Fibroblast of lung (primary cell): Measurements from ENCODE around the gene POLQ. TPM values are rescaled to one million over a fixed set of nuclear protein-coding genes. Genes with fewer than 3 reads are reported as not detected.

Source experiments
- DNase-seq, 2 donors: peaks; one replicate each; pipeline versions ENCODE4 v3.0.0 to v3.0.0-alpha.2; 2010; ENCODE audit warnings: low read depth in 2 of 2
- H2AFZ ChIP-seq: 2 replicates; pipeline ENCODE4 v1.5.1; 2012; ENCODE audit warnings: low read length, control low read depth, inconsistent platforms
- H3K27ac ChIP-seq: 2 replicates; pipeline ENCODE4 v1.5.1; 2011; ENCODE audit warnings: low read length, control low read depth; ENCODE audit not compliant: insufficient read depth
- H3K27me3 ChIP-seq: 2 replicates; pipeline ENCODE4 v1.5.1; 2011; ENCODE audit warnings: mild to moderate bottlenecking, low read length; ENCODE audit not compliant: control insufficient read depth, insufficient read depth
- H3K36me3 ChIP-seq: 2 replicates; pipeline ENCODE4 v1.5.1; 2011; ENCODE audit warnings: low read length; ENCODE audit not compliant: control insufficient read depth, insufficient read depth
- H3K4me1 ChIP-seq: 2 replicates; pipeline ENCODE4 v1.5.1; 2011; ENCODE audit warnings: low read length; ENCODE audit not compliant: control insufficient read depth, insufficient read depth; ENCODE audit errors: extremely low read depth
- H3K4me2 ChIP-seq: 2 replicates; pipeline ENCODE4 v1.5.1; 2011; ENCODE audit warnings: low read length, control low read depth; ENCODE audit not compliant: insufficient read depth; ENCODE audit errors: extremely low read depth
- H3K4me3 ChIP-seq, 4 experiments: fragments of 200-600 bp in 1 of 4; sonication (generic) in 1 of 4; replicated peaks in 1 of 4; 2 replicates each; pipeline ENCODE4 v1.5.1; 2011 to 2016; ENCODE audit warnings: low read length in 4 of 4, low read depth in 3 of 4, mild to moderate bottlenecking in 3 of 4, control low read depth in 2 of 4, inconsistent platforms in 1 of 4, mixed read lengths in 1 of 4; ENCODE audit not compliant: insufficient read depth in 1 of 4; ENCODE audit errors: control extremely low read depth in 1 of 4
- H3K79me2 ChIP-seq: 2 replicates; pipeline ENCODE4 v1.5.1; 2012; ENCODE audit warnings: mild to moderate bottlenecking, low read length, inconsistent platforms; ENCODE audit not compliant: control insufficient read depth, insufficient read depth
- H3K9ac ChIP-seq: 2 replicates; pipeline ENCODE4 v1.5.1; 2011; ENCODE audit warnings: mild to moderate bottlenecking, low read length, control low read depth; ENCODE audit not compliant: insufficient read depth
- H3K9me3 ChIP-seq: 2 replicates; pipeline ENCODE4 v1.5.1; 2012; ENCODE audit warnings: low read depth, low read length; ENCODE audit not compliant: control insufficient read depth, insufficient read depth
- H4K20me1 ChIP-seq: 2 replicates; pipeline ENCODE4 v1.5.1; 2011; ENCODE audit warnings: low read length; ENCODE audit not compliant: control insufficient read depth, insufficient read depth; ENCODE audit errors: extremely low read depth
- CTCF ChIP-seq, 2 donors: IDR thresholded peaks in 1 of 2; conservative IDR thresholded peaks in 1 of 2; 1 replicate in 1 of 2; 2 replicates in 1 of 2; pipeline ENCODE4 v1.5.1; 2011 to 2012; ENCODE audit warnings: low read length in 2 of 2, control low read depth in 1 of 2, inconsistent platforms in 1 of 2, low read depth in 1 of 2, mild to moderate bottlenecking in 1 of 2
- EZH2 ChIP-seq: IDR thresholded peaks from 2 replicates; pipeline ENCODE4 v1.5.1; 2012; ENCODE audit warnings: low read length, control low read depth, mild to moderate bottlenecking; ENCODE audit errors: missing control alignments
- polyA plus RNA-seq, 2 donors: library from polyadenylated mRNA; depleted of rRNA in 1 of 2; stranded (reverse) in 1 of 2; unstranded in 1 of 2; fragments of >200 nt; gene quantifications; 2 replicates each; pipeline ENCODE4 v1.2.1, GENCODE V29; 2011 to 2012; ENCODE audit warnings: missing spikeins in 1 of 2
- total RNA-seq: library from RNA; depleted of rRNA; stranded (reverse); fragments of >200 nt; gene quantifications from 2 replicates; pipeline ENCODE4 v1.2.1, GENCODE V29; 2014

POLQ gene
- total and polyA plus RNA-seq, 2 donors (not counting 1 experiment from before 2014, with no cell fraction given): 1.1 to 4.1 TPM

GRCh38 chr3:121491683-121492320, 54.0 kb downstream of the POLQ start:
- DNase-seq: no peak
- TF ChIP-seq EZH2: no peak
- TF ChIP-seq CTCF (conservative IDR thresholded peaks at IDR 0.05 in 1 of 2, IDR thresholded peaks at IDR 0.05 in 1 of 2; ENCODE audit: low read depth in 1 of 2, low read length in 2 of 2): no peak

GRCh38 chr3:121490161-121490560, 55.6 kb downstream of the POLQ start:
- Histone ChIP-seq H3K79me2 (no peaks in the 10 kb centered on the region), H3K27me3 (no peaks in the 10 kb centered on the region), H2AFZ (no peak overlapping the region)

More at GRCh38 chr3:121491683-121492320, 54.0 kb downstream of the POLQ start:
- no peaks in the 10 kb centered on the region for H3K27me3 ChIP-seq
- no peaks in the 10 kb centered on the region for H3K36me3 ChIP-seq
- no peaks in the 10 kb centered on the region for H3K9me3 ChIP-seq
- no peak overlapping the region for H3K9ac ChIP-seq
- no peak overlapping the region for H3K4me3 ChIP-seq
- no peaks in the 10 kb centered on the region for H3K4me1 ChIP-seq
- H3K27ac ChIP-seq: no peak overlapping the region
- no peak overlapping the region for H2AFZ ChIP-seq
- no peaks in the 10 kb centered on the region for H3K79me2 ChIP-seq
- H4K20me1 ChIP-seq: no peaks in the 10 kb centered on the region
- H3K4me2 ChIP-seq: no peak overlapping the region

GRCh38 chr3:121488628-121489027, 57.2 kb downstream of the POLQ start:
- H2AFZ ChIP-seq: no peak overlapping the region
- H3K27me3 ChIP-seq: no peaks in the 10 kb centered on the region
- no peak for DNase-seq
- H3K4me1 ChIP-seq: no peaks in the 10 kb centered on the region
- no peak overlapping the region for H3K4me3 ChIP-seq
- H3K9me3 ChIP-seq: no peaks in the 10 kb centered on the region
- no peak overlapping the region for H3K4me2 ChIP-seq
- H3K27ac ChIP-seq: no peak overlapping the region
- TF ChIP-seq EZH2: no peak
- TF ChIP-seq CTCF (conservative IDR thresholded peaks at IDR 0.05 in 1 of 2, IDR thresholded peaks at IDR 0.05 in 1 of 2; ENCODE audit: low read depth in 1 of 2, low read length in 2 of 2): no peak
- H4K20me1 ChIP-seq: no peaks in the 10 kb centered on the region
- no peaks in the 10 kb centered on the region for H3K79me2 ChIP-seq
- H3K36me3 ChIP-seq: no peaks in the 10 kb centered on the region
- H3K9ac ChIP-seq: no peak overlapping the region

More at GRCh38 chr3:121490161-121490560, 55.6 kb downstream of the POLQ start:
- no peaks in the 10 kb centered on the region for H4K20me1 ChIP-seq
- H3K4me3 ChIP-seq: no peak overlapping the region
- H3K27ac ChIP-seq: no peak overlapping the region
- H3K9ac ChIP-seq: no peak overlapping the region
- TF ChIP-seq CTCF (conservative IDR thresholded peaks at IDR 0.05 in 1 of 2, IDR thresholded peaks at IDR 0.05 in 1 of 2; ENCODE audit: low read depth in 1 of 2, low read length in 2 of 2) (no peak), EZH2 (no peak)
- no peak for DNase-seq
- no peaks in the 10 kb centered on the region for H3K4me1 ChIP-seq
- H3K36me3 ChIP-seq: no peaks in the 10 kb centered on the region
- H3K9me3 ChIP-seq: no peaks in the 10 kb centered on the region
- H3K4me2 ChIP-seq: no peak overlapping the region
